Heart left ventricle (tissue), 16 donors: ENCODE data around the gene ZNF215. TPM values are rescaled to one million over a fixed set of nuclear protein-coding genes. Genes with fewer than 3 reads are reported as not detected.

ENCODE experiments used
- ATAC-seq, 4 donors: fragments of 200-7000 bp; cut with Tn5 transposase; one replicate each; pipeline ENCODE4 v1.9.1; 2020 to 2022; ENCODE audit warnings: moderate library complexity in 4 of 4, mild to moderate bottlenecking in 3 of 4, moderate number of reproducible peaks in 1 of 4
- DNase-seq, 5 donors: peaks; one replicate each; pipeline ENCODE4 v3.0.0-alpha.2; 2020
- H3K27ac ChIP-seq, 12 donors: fragments of 200-600 bp; sonication (generic) in 4 of 12; one replicate each; pipeline versions ENCODE4 v1.5.0 to v1.8.0; 2016 to 2022; ENCODE audit warnings: mild to moderate bottlenecking in 2 of 12
- H3K27me3 ChIP-seq, 9 donors: fragments of 200-600 bp; sonication (generic) in 2 of 9; one replicate each; pipeline versions ENCODE4 v1.5.1 to v1.8.0; 2016 to 2022; ENCODE audit warnings: mild to moderate bottlenecking in 3 of 9
- H3K36me3 ChIP-seq, 9 donors: fragments of 200-600 bp; sonication (generic) in 2 of 9; one replicate each; pipeline versions ENCODE4 v1.5.0 to v1.8.0; 2018 to 2022; ENCODE audit warnings: mild to moderate bottlenecking in 2 of 9
- H3K4me1 ChIP-seq, 12 donors: fragments of 200-600 bp; sonication (generic) in 4 of 12; one replicate each; pipeline versions ENCODE4 v1.5.0 to v1.8.0; 2016 to 2022; ENCODE audit warnings: mild to moderate bottlenecking in 3 of 12
- H3K4me3 ChIP-seq, 12 donors: fragments of 200-600 bp; sonication (generic) in 4 of 12; one replicate each; pipeline versions ENCODE4 v1.5.0 to v1.8.0; 2017 to 2022; ENCODE audit warnings: mild to moderate bottlenecking in 9 of 12, moderate library complexity in 4 of 12
- H3K9me3 ChIP-seq, 12 donors: fragments of 200-600 bp; sonication (generic) in 4 of 12; one replicate each; pipeline versions ENCODE4 v1.5.0 to v1.8.0; 2016 to 2022; ENCODE audit warnings: mild to moderate bottlenecking in 1 of 12
- CTCF ChIP-seq, 12 donors: fragments of 200-600 bp; sonication (generic) in 4 of 12; IDR thresholded peaks; one replicate each; pipeline versions ENCODE4 v1.5.0 to v1.8.0; 2018 to 2022; ENCODE audit warnings: antibody characterized with exemption in 12 of 12, mild to moderate bottlenecking in 5 of 12
- POLR2A ChIP-seq, 2 donors: fragments of 450-650 bp; IDR thresholded peaks; one replicate each; pipeline ENCODE4 v1.6.1; 2017; ENCODE audit warnings: antibody characterized with exemption in 2 of 2, mild to moderate bottlenecking in 2 of 2, moderate library complexity in 2 of 2
- WGBS, 4 donors: extraction: QIAGEN DNeasy Blood & Tissue Kit in 2 of 4; methylation state at CpG; one replicate each; pipeline versions ENCODE4 v1.1.5 to v1.1.7; 2013 to 2018; 5-methylcytosine and 5-hydroxymethylcytosine counted together
- intact Hi-C, 10 donors: fragments of 100-400 bp; cut with DNase I; formaldehyde crosslinking; loops; one replicate each; pipeline versions ENCODE4 v1.11.1 to v1.14.2; 2022
- polyA plus RNA-seq, 2 donors: library from polyadenylated mRNA; stranded (reverse); fragments of 200-250 nt; gene quantifications; one replicate each; pipeline ENCODE4 v1.2.3, GENCODE V29; 2013
- total RNA-seq, 9 donors: library from RNA; depleted of rRNA in 2 of 9; stranded (reverse); fragments of >200 nt in 2 of 9; fragmentation: NEBNext Ultra II Directional in 3 of 9; extraction: Animal tissue kit (Norgen Biotek cat#: 25700) in 3 of 9; gene quantifications; one replicate each; pipeline versions ENCODE4 v1.1.0 to v1.2.4, GENCODE V29; 2016 to 2023
- donor health status: ischemic (EF 13 %, LVEDD 7.1; RV severe dilation, severe dysfunction).
- donor health status: healthy with polysubstance abuse.
- donor health status: DM: no; HTN: yes; CAD: no.
- donor health status: DM: no; HTN: no; CAD: no.
- donor health status: ischemic (EF 25% LVEDD 6.9; RV normal size, moderate dysfunction).
- donor health status: ischemic (EF 25% LVEDD 5.7; RV mildly dilated, moderate dysfunction).
- donor health status: healthy.
- donor health status: DM: yes; HTN: yes; CAD: no.
- donor health status: ischemic (EF 35%, LVEDD 5.7; RV mildly dilated, moderate dysfunction).
- donor health status: nonischemic (EF 11% LVEDD 7.7; RV severe dilation, severe dysfunction).
- donor health status: DM: yes; HTN: yes; CAD: no.
- donor health status: PGD.
- donor health status: ischemic (EF 29% LVEDD 5.4; RV normal size, mild dysfunction).
- donor health status: nonischemic (EF 23%, LVEDD 6.1; RV moderate dilation, normal function).

Gene ZNF215
- total and polyA plus RNA-seq, 11 donors, result 0.04 to 0.72 (median 0.20) TPM; not detected in 3

DNA sequence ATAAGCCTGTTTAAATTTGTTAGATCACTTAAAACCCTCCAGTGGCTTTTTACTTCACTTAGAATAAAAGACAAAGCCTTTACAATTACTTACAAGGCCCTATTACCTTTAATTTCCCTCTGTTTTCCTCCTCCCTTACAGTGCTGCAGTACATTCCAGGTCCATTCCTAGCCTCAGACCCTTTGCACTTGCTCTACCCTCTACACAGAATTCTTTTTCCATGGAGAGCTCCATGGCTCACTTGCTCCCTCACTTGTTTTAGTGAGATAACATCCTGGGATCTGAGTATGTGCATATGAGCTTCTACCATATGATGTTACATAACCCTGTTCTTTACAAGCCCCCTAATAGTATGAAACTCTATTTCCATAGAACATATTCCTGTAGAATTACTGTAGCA, 69.5 kb downstream of the ZNF215 start:
- TF ChIP-seq CTCF (IDR thresholded peaks at IDR 0.05), result no peak
- TF ChIP-seq POLR2A (IDR thresholded peaks at IDR 0.05), result no peak
- ATAC-seq, result no peak
- Histone ChIP-seq H3K27me3 (no peaks in the 10 kb centered on the region), H3K27ac (no peak overlapping the region), H3K4me3 (no peak overlapping the region), H3K9me3 (no peaks in the 10 kb centered on the region), H3K36me3 (peaks cover 0 to 8% (median 4%) of the 10 kb centered on the region in 9 donors), H3K4me1 (no peaks in the 10 kb centered on the region)
- intact Hi-C loops, result no loop called here
- DNase-seq, result no peak

DNA sequence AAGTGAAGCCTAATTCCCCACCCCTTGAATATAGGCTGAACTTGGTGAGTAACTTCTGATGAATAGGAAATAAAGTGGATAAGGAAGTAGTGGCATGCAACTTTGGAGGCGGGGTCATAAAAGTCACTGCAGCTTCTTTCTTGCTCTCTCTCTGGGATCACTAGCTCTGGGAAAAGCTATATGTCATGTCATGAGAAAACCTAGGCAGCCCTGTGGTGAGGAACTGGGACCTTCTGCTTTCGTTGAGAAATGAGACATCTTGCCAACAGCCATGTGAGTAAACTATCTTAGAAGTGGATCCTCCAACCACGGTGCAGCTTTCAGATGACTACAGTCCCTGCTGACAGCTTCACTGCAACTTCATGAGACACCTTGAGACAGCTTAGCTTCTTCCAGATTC, 78.3 kb downstream of the ZNF215 start:
- DNase-seq, result no peak

More for the DNA sequence above, 78.3 kb downstream of the ZNF215 start:
- WGBS, 4 donors, result 24 to 39% (median 33%) methylated on average over 3 of the region's 3 CpGs
- peak in 1 of 4 donors; percentile 49 for ATAC-seq
- Histone ChIP-seq H3K27ac (no peak overlapping the region), H3K4me3 (no peak overlapping the region), H3K27me3 (no peaks in the 10 kb centered on the region), H3K36me3 (peaks cover 0 to 21% (median 10%) of the 10 kb centered on the region in 9 donors), H3K9me3 (no peaks in the 10 kb centered on the region), H3K4me1 (no peaks in the 10 kb centered on the region)
- intact Hi-C loops, result no loop called here
- TF ChIP-seq CTCF (IDR thresholded peaks at IDR 0.05) (no peak), POLR2A (IDR thresholded peaks at IDR 0.05) (no peak)

Other genes with a start within 250 kb of the ZNF215 start
- 10 to 100 TPM; 31.0 to 58.0 (median 47.7) TPM for gene MRPL17, start 243.1 kb upstream of the ZNF215 start, total RNA-seq
- gene MRPL17, start 243.1 kb upstream of the ZNF215 start, polyA plus RNA-seq, result 10 to 100 TPM; 56.8 to 70.9 TPM
- not detected for gene OR2AG2, start 154.4 kb upstream of the ZNF215 start, total RNA-seq
- under 1 TPM in 1 of 2 donors, not detected in 1; 0.01 TPM for gene OR2AG2, start 154.4 kb upstream of the ZNF215 start, polyA plus RNA-seq
- gene OR2AG1, start 143.4 kb upstream of the ZNF215 start, total RNA-seq, result not detected
- not detected for gene OR2AG1, start 143.4 kb upstream of the ZNF215 start, polyA plus RNA-seq
- under 1 TPM in 1 of 9 donors, not detected in 8; 0.29 TPM for gene OR6A2, start 126.7 kb upstream of the ZNF215 start, total RNA-seq
- not detected for gene OR6A2, start 126.7 kb upstream of the ZNF215 start, polyA plus RNA-seq
- not detected for gene OR10A5, start 80.7 kb upstream of the ZNF215 start, total RNA-seq
- gene OR10A5, start 80.7 kb upstream of the ZNF215 start, polyA plus RNA-seq, result not detected
- gene OR10A2, start 63.4 kb upstream of the ZNF215 start, total RNA-seq, result not detected
- not detected for gene OR10A2, start 63.4 kb upstream of the ZNF215 start, polyA plus RNA-seq
- gene OR10A4, start 49.8 kb upstream of the ZNF215 start, total RNA-seq, result not detected
- gene OR10A4, start 49.8 kb upstream of the ZNF215 start, polyA plus RNA-seq, result not detected
- not detected for gene OR2D2, start 33.9 kb upstream of the ZNF215 start, total RNA-seq
- not detected for gene OR2D2, start 33.9 kb upstream of the ZNF215 start, polyA plus RNA-seq
- gene OR2D3, start 5.4 kb upstream of the ZNF215 start, total RNA-seq, result not detected
- gene OR2D3, start 5.4 kb upstream of the ZNF215 start, polyA plus RNA-seq, result not detected
- gene ZNF214, start 93.9 kb downstream of the ZNF215 start, total RNA-seq, result 1 to 10 TPM in 4 of 9 donors, under 1 TPM in 5; 0.69 to 2.0 (median 0.98) TPM
- under 1 TPM; 0.23 to 0.91 TPM for gene ZNF214, start 93.9 kb downstream of the ZNF215 start, polyA plus RNA-seq
- gene NLRP14, start 94.1 kb downstream of the ZNF215 start, total RNA-seq, result not detected
- gene NLRP14, start 94.1 kb downstream of the ZNF215 start, polyA plus RNA-seq, result not detected
- not detected for gene RBMXL2, start 162.6 kb downstream of the ZNF215 start, total RNA-seq
- gene RBMXL2, start 162.6 kb downstream of the ZNF215 start, polyA plus RNA-seq, result not detected